SK-N-SH treated with all-trans-retinoic acid at 6 μM for 48 hours (cell line): ENCODE data around the gene IL17B.

Experiments used
- ATAC-seq: fragments of 200-7000 bp; cut with Tn5 transposase; 3 replicates; pipeline ENCODE4 v1.9.1; 2020; ENCODE audit warnings: mild to moderate bottlenecking, moderate library complexity
- ARNTL ChIP-seq: fragments of 450-650 bp; formaldehyde crosslinking; IDR thresholded peaks from 2 replicates; pipeline ENCODE4 v1.5.0; 2020; ENCODE audit warnings: low read depth, mild to moderate bottlenecking, moderate library complexity, borderline replicate concordance
- BACH2 ChIP-seq: fragments of 250-450 bp; sonication (Bioruptor Pico); IDR thresholded peaks from 2 replicates; pipeline ENCODE4 v1.9.0; 2021; ENCODE audit warnings: mild to moderate bottlenecking, borderline replicate concordance
- CREB5 ChIP-seq: fragments of 250-450 bp; sonication (Bioruptor Pico); IDR thresholded peaks from 2 replicates; pipeline ENCODE4 v1.5.1; 2020; ENCODE audit warnings: low read depth, mild to moderate bottlenecking, moderate library complexity
- CSDC2 ChIP-seq: fragments of 250-450 bp; sonication (Bioruptor Pico); IDR thresholded peaks from 2 replicates; pipeline ENCODE4 v1.5.0; 2020; ENCODE audit warnings: mild to moderate bottlenecking, moderate library complexity
- CSRNP3 ChIP-seq: fragments of 250-450 bp; sonication (Bioruptor Pico); IDR thresholded peaks from 2 replicates; pipeline ENCODE4 v1.5.1; 2021; ENCODE audit warnings: mild to moderate bottlenecking, moderate library complexity
- ESRRG ChIP-seq: fragments of 250-450 bp; sonication (Bioruptor Pico); IDR thresholded peaks from 2 replicates; pipeline ENCODE4 v1.6.1; 2021; ENCODE audit warnings: mild to moderate bottlenecking
- GLIS3 ChIP-seq: fragments of 250-450 bp; sonication (Bioruptor Pico); IDR thresholded peaks from 2 replicates; pipeline ENCODE4 v1.5.0; 2020; ENCODE audit warnings: mild to moderate bottlenecking, moderate library complexity
- ISL1 ChIP-seq: fragments of 250-450 bp; sonication (Bioruptor Pico); IDR thresholded peaks from 2 replicates; pipeline ENCODE4 v2.1.2; 2022; ENCODE audit warnings: mild to moderate bottlenecking, moderate library complexity
- OSR1 ChIP-seq: fragments of 250-450 bp; sonication (Bioruptor Pico); IDR thresholded peaks from 2 replicates; pipeline ENCODE4 v1.8.0; 2022; ENCODE audit warnings: moderate library complexity, mild to moderate bottlenecking, inconsistent platforms
- PATZ1 ChIP-seq: fragments of 250-450 bp; sonication (Bioruptor Pico); IDR thresholded peaks from 2 replicates; pipeline ENCODE4 v1.8.0; 2020; ENCODE audit warnings: mild to moderate bottlenecking, moderate library complexity, borderline replicate concordance
- POU6F1 ChIP-seq: fragments of 250-450 bp; sonication (Bioruptor Pico); IDR thresholded peaks from 2 replicates; pipeline ENCODE4 v1.8.0; 2021; ENCODE audit warnings: low read depth, mild to moderate bottlenecking, moderate library complexity, borderline replicate concordance
- PPARA ChIP-seq: fragments of 250-450 bp; sonication (Bioruptor Pico); IDR thresholded peaks from 2 replicates; pipeline ENCODE4 v1.5.0; 2020; ENCODE audit warnings: mild to moderate bottlenecking, borderline replicate concordance
- SNAI2 ChIP-seq: fragments of 250-450 bp; sonication (Bioruptor Pico); IDR thresholded peaks from 2 replicates; pipeline ENCODE4 v1.5.0; 2020; ENCODE audit warnings: mild to moderate bottlenecking, moderate library complexity
- TCF4 ChIP-seq: fragments of 250-450 bp; sonication (Bioruptor Pico); IDR thresholded peaks from 2 replicates; pipeline ENCODE4 v1.8.0; 2021; ENCODE audit warnings: mild to moderate bottlenecking, moderate library complexity, borderline replicate concordance
- TOX ChIP-seq: fragments of 250-450 bp; sonication (Bioruptor Pico); IDR thresholded peaks from 2 replicates; pipeline ENCODE4 v1.8.0; 2021; ENCODE audit warnings: mild to moderate bottlenecking, moderate library complexity, borderline replicate concordance
- TSHZ2 ChIP-seq: fragments of 250-450 bp; sonication (Bioruptor Pico); IDR thresholded peaks from 2 replicates; pipeline ENCODE4 v1.5.0; 2020; ENCODE audit warnings: mild to moderate bottlenecking, moderate library complexity
- ZC3H10 ChIP-seq: fragments of 250-450 bp; sonication (Bioruptor Pico); IDR thresholded peaks from 2 replicates; pipeline ENCODE4 v1.5.1; 2021; ENCODE audit warnings: mild to moderate bottlenecking, moderate library complexity
- ZFP3 ChIP-seq: fragments of 250-450 bp; sonication (Bioruptor Pico); IDR thresholded peaks from 2 replicates; pipeline ENCODE4 v1.5.0; 2020; ENCODE audit warnings: mild to moderate bottlenecking, moderate library complexity
- ZNF565 ChIP-seq: fragments of 450-650 bp; formaldehyde crosslinking; conservative IDR thresholded peaks from 2 replicates; pipeline ENCODE4 v1.5.0; 2020; ENCODE audit warnings: low read depth, mild to moderate bottlenecking, moderate library complexity
- ZNF70 ChIP-seq: fragments of 450-650 bp; formaldehyde crosslinking; IDR thresholded peaks from 2 replicates; pipeline ENCODE4 v1.5.0; 2020; ENCODE audit warnings: mild to moderate bottlenecking, moderate library complexity

IL17B gene

GRCh38 chr5:149411738-149412519, 32.8 kb upstream of the IL17B start:
- no peak for ATAC-seq
- no peak for TF ChIP-seq CSDC2 (CRISPR knock-in tag)
- TF ChIP-seq ZNF70 (CRISPR knock-in tag) = no peak
- TF ChIP-seq ZNF565 (CRISPR knock-in tag) = no peak
- no peak for TF ChIP-seq BACH2 (CRISPR knock-in tag)
- no peak for TF ChIP-seq ZFP3 (CRISPR knock-in tag)
- TF ChIP-seq ISL1 (CRISPR knock-in tag) = no peak
- TF ChIP-seq ARNTL (CRISPR knock-in tag) = no peak

GRCh38 chr5:149410721-149411432, 31.8 kb upstream of the IL17B start:
- TF ChIP-seq ZNF70 (CRISPR knock-in tag) (no peak), TOX (CRISPR knock-in tag) (no peak)
- ATAC-seq = no peak

GRCh38 chr5:149410071-149410470, 31.0 kb upstream of the IL17B start:
- no peak for ATAC-seq
- TF ChIP-seq OSR1 (CRISPR knock-in tag) (no peak), SNAI2 (CRISPR knock-in tag) (no peak), POU6F1 (CRISPR knock-in tag) (no peak), PATZ1 (CRISPR knock-in tag) (no peak), CSDC2 (CRISPR knock-in tag) (no peak), ZNF565 (CRISPR knock-in tag) (no peak), ZNF70 (CRISPR knock-in tag) (no peak), PPARA (CRISPR knock-in tag) (no peak), ESRRG (CRISPR knock-in tag) (no peak), TSHZ2 (CRISPR knock-in tag) (no peak)

GRCh38 chr5:149409268-149409948, 30.3 kb upstream of the IL17B start:
- no peak for ATAC-seq
- TF ChIP-seq GLIS3 (CRISPR knock-in tag) (no peak), ZFP3 (CRISPR knock-in tag) (no peak), TSHZ2 (CRISPR knock-in tag) (no peak), CREB5 (CRISPR knock-in tag) (no peak), ZNF70 (CRISPR knock-in tag) (no peak), CSDC2 (CRISPR knock-in tag) (no peak), ISL1 (CRISPR knock-in tag) (no peak), ZC3H10 (CRISPR knock-in tag) (no peak), BACH2 (CRISPR knock-in tag) (no peak), CSRNP3 (CRISPR knock-in tag) (no peak), ZNF565 (CRISPR knock-in tag) (no peak), OSR1 (CRISPR knock-in tag) (no peak), PPARA (CRISPR knock-in tag) (no peak), SNAI2 (CRISPR knock-in tag) (no peak), TCF4 (no peak)
